GM19455 (cell line): ENCODE results near the gene TSR1.

Experiments used
- ATAC-seq: cut with Tn5 transposase; IDR thresholded peaks from one replicate; pipeline ENCODE4 v1.9.1; 2021; ENCODE audit not compliant: unreplicated experiment

TSR1 gene

DNA sequence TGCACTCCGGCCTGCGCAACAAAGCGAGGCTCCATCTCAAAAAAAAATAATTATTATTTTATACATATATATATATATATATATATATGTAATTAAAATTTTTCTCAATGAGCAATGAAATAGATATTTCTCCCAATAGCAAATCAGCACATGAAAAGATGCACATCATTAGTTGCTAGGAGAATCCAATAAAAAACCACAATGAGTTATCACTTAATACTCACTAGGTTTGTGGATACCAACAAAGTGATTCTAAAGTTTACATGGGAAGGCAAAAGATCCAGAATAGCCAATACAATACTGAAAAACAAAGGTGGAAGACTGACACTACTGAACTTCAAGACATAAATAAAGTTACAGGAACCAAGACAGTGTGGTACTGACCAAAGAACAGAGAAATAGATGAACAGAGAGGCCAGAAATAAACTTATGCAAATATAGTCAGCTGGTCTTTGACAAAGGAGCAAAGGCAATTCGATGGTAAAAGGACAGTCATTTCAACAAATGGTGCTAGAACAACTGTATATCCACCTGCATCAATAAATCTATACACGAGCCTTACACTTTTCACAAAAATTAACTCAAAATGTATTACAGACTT is 46.3 kb downstream of the TSR1 start:
- no peak for ATAC-seq

DNA sequence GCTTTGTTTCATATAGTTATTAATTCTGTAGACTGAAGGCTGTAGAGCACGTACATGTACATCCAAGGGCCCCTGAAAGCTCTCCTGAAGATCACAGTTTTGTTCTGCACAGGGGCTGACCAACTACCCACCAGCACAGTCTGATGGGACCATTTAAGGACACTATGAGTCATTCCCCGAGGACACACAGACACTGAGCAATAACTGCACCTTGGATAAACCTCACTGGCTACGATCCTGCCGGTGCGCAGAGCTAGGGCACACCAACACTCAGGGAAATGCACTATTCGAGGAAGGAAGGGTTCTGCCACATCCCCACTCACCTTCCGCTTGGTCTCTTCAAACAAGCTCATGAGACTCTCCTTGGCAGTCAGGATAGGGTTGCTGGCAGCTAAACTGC is 53.0 kb downstream of the TSR1 start:
- ATAC-seq = no peak

DNA sequence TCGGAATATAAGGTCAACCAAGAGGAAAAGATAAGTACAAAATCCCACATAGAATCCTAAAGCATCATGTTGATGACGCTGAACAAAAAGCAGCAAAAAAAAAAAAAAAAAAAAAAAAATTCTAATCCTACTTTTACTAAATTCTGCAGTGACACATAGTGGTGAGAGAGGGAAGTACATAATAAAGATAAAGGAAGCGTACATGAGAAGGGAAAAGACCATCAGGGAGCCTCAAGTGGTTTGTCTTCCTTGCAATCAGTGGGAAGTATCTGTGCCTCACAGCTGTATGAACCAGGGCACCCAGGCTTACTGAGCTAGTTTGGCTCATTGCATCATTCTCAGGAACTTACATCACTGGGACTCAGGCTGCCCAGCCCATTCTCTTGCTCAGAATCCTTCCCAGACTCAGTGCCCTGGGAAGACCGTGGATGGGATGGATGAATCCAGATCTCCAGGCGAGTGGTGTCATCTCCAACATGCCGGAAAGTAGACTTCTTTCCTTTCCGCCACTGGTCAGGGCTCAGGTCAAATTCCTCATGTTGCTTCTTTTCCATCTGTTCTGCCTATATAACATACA is 53.9 kb downstream of the TSR1 start:
- ATAC-seq = no peak

DNA sequence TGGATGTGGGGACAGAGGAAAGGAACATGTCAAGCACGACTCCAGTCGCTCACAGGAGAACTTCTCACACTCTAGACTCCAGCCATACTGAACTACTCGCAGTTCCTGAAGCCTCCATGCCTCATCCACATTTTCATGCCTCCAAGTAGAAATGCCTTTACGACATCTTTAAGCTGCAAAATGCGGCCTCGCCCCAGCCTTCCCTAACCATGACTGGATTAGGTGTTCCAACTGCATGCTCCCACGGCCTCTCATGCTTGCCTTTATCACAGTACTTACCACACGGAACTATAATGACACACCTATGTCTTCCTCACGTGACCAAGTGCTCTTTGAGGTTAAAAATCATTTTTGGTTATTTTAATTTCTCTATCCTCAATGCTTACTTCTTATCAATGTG is 56.5 kb downstream of the TSR1 start:
- ATAC-seq = no peak

DNA sequence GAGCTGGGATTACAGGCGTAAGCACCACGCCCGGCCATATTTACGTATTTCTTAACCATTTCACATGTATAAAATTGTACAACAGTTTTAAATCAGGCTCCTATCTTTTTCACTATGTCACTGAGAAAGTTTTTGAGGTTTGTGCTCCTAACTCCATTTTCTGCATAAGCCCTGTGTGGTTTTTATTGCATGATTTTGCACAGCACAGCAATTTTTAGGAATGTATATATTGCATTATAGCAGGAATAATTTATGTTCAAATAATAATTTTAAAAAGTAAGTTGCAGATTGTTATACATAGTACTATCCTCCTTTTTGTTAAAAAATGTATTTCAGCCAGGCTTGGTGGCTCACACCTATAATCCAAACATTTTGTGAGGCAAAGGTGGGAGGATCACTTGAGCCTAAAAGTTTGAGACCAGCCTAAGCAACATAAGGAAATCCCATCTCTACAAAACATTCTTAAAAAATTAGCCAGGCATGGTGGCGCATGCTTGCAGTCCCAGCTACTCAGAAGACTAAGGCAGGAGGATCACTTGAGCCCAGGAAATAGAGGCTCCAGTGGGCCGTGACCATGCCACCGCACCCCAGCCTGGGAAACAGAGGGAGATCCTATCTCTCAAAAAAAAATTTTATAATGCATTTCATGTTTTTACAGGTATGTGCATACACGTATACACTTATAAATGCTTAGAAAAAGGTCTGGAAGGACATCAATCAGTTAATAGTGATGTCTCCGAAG is 58.7 kb downstream of the TSR1 start:
- ATAC-seq = no peak

DNA sequence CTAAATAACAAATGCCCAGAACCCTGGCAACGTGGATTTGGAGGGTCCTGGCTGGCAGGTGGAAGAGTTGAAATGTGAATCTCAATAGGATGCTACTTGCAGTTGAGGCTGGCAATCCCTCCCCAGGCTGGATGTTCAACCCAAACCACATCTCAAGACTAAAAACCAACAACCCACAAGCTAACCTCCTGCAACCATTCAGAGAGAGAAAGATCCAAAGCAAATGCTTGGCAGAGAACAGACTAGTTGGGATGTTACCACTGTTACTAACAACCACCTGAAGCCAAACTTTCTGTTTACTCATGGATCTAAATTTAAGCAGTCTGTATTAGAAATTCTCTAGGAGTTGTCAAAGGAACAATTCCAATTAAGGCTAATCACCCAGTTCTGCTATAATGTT is 60.5 kb downstream of the TSR1 start:
- ATAC-seq = no peak

DNA sequence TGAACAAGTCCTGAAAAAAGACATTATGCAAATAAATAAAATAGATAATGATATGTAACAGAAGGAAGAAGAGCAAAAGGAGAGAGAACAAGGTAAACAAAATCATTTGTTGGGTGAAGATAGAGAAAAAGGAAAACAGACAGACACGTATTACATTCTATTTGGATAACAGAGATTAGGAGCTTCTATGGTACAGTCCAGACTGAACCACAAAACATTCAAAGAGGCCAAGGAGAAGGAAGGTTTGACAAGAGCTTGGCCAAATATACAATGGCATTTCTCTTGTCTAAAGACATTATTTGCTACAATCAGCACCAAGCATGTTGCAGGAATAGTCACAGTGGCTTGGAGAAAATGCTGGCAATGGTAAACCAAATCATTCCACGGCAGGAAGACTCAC is 61.8 kb downstream of the TSR1 start:
- no peak for ATAC-seq
